GM12874 (cell line): Measurements from ENCODE around the gene ASB1.

Source experiments
- CTCF ChIP-seq: IDR thresholded peaks from 2 replicates; pipeline ENCODE4 v1.5.1; 2011; ENCODE audit warnings: low read depth, mild to moderate bottlenecking, control low read depth, low read length, moderate library complexity; ENCODE audit not compliant: insufficient read depth

ASB1 gene

GRCh38 chr2:238426568-238427434, at the start of gene ASB1:
Gene ASB1, plus strand, starts transcription at chr2:238426927. Its CDS starts 144 bp downstream, at chr2:238427071.
- TF ChIP-seq CTCF: no peak

GRCh38 chr2:238378230-238379095, 48.3 kb upstream of the ASB1 start:
- no peak for TF ChIP-seq CTCF

- TF ChIP-seq CTCF: no peak
Measured at GRCh38 chr2:238379096-238379810, 47.5 kb upstream of the ASB1 start.

GRCh38 chr2:238380336-238380735, 46.4 kb upstream of the ASB1 start:
- TF ChIP-seq CTCF: no peak

- no peak for TF ChIP-seq CTCF
Measured at GRCh38 chr2:238380785-238381184, 45.9 kb upstream of the ASB1 start.

GRCh38 chr2:238381341-238382115, 45.2 kb upstream of the ASB1 start:
- no peak for TF ChIP-seq CTCF
